Activated T-cell treated with anti-CD3 and anti-CD28 coated beads, Interleukin-2, amount 50 U/mL, for 48 hours (primary cell): ENCODE results near the gene SKI.
A peak's percentile ranks its signal among the peaks of the same experiment; 100 is the strongest.
"Not testable (repeated sequence)": the region's sequence is repeated elsewhere in the genome, so short reads cannot be mapped to it uniquely, and the experiment has no call there.

Experiments used
- DNase-seq, 2 experiments: peaks; one replicate each; pipeline ENCODE4 v3.0.0-alpha.2; 2020

SKI gene

GRCh38 chr1:2231532-2232254 is 3.6 kb downstream of the SKI start:
- peak; percentile 86 for DNase-seq

GRCh38 chr1:2232255-2232915 is 4.3 kb downstream of the SKI start:
- DNase-seq: no peak

- DNase-seq: no peak
Observed at GRCh38 chr1:2232916-2233438, 4.9 kb downstream of the SKI start.

GRCh38 chr1:2233468-2233867 is 5.3 kb downstream of the SKI start:
- no peak for DNase-seq

- peak; percentile 67 to 71 for DNase-seq
Observed at GRCh38 chr1:2233997-2234761, 6.1 kb downstream of the SKI start.

- no peak for DNase-seq
Observed at GRCh38 chr1:2234762-2235113, 6.6 kb downstream of the SKI start.

GRCh38 chr1:2235300-2235998 is 7.3 kb downstream of the SKI start:
- no peak for DNase-seq

GRCh38 chr1:2236695-2237677 is 8.9 kb downstream of the SKI start:
- peak in 1 of 2 experiments; percentile 47 for DNase-seq

GRCh38 chr1:2237773-2238172 is 9.7 kb downstream of the SKI start:
- peak in 1 of 2 experiments; percentile 40 for DNase-seq

GRCh38 chr1:2238361-2239012 is 10.4 kb downstream of the SKI start:
- no peak for DNase-seq

- DNase-seq: no peak
Observed at GRCh38 chr1:2239013-2239370, 10.9 kb downstream of the SKI start.

GRCh38 chr1:2239384-2239985 is 11.4 kb downstream of the SKI start:
- no peak for DNase-seq

GRCh38 chr1:2240270-2241156 is 12.4 kb downstream of the SKI start:
- peak in 1 of 2 experiments; percentile 56 for DNase-seq

- DNase-seq: no peak
Observed at GRCh38 chr1:2241820-2242219, 13.7 kb downstream of the SKI start.

- DNase-seq: peak in 1 of 2 experiments; percentile 43
Observed at GRCh38 chr1:2242814-2243725, 15.0 kb downstream of the SKI start.

- DNase-seq: not testable (repeated sequence)
Observed at GRCh38 chr1:2247045-2247394, 18.9 kb downstream of the SKI start.

GRCh38 chr1:2247760-2248126 is 19.6 kb downstream of the SKI start:
- no peak for DNase-seq

- no peak for DNase-seq
Observed at GRCh38 chr1:2248127-2248826, 20.2 kb downstream of the SKI start.
